ENCODE results near the gene ELFN1.

The ELFN1 gene

DNA sequence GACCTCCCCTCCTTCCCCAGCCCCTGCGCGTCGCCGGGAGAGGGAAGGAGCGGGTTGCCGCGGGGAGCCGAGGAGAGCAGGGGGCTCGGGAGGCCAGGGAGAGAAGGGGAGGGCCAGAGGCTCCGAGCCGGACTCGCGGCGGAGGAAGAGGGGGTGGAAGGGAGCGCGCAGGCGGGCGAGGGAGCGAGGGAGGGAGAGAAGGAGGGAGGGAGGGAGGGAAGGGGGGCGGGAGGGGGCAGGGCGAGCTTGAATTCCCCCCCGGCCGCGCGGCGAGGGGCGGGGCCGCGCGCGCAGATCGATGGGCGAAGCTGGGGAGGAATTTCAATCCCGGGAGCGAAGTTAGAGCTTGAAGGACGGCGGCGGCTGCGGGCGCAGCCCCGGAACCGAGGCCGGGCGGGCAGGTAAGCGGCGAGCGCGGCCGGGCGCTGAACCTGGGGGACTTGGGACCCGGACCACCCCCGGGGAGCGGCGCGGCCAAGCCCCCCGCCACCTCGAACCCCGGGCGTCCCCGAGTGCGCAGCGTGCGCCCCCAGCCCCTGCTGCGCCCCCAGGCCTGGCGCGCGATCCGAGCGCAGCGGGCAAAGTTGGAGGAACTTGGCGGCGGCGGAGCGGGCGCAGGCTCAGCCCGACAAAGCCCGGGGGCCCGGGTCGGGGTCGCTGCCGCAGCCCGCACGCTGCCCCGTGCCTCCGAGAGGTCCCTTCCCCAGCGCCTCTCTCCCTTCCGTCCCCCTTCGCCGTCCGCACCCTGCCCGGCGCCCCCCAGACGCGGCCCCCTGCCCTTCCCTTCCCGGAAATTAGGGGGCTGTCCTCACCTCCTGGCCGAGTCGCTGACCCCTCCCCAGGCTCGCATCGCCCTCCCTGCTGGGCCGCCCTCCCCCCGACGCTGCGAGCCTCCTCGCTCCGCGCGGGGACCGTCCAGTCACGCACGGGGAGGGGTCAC, at the start of gene ELFN1:
Gene ELFN1, plus strand, starts transcription at position 324 of the 940 bp plus-strand sequence. CDS start 74,320 bp downstream, outside the sequence.
- TF ChIP-seq, protein P1, sequence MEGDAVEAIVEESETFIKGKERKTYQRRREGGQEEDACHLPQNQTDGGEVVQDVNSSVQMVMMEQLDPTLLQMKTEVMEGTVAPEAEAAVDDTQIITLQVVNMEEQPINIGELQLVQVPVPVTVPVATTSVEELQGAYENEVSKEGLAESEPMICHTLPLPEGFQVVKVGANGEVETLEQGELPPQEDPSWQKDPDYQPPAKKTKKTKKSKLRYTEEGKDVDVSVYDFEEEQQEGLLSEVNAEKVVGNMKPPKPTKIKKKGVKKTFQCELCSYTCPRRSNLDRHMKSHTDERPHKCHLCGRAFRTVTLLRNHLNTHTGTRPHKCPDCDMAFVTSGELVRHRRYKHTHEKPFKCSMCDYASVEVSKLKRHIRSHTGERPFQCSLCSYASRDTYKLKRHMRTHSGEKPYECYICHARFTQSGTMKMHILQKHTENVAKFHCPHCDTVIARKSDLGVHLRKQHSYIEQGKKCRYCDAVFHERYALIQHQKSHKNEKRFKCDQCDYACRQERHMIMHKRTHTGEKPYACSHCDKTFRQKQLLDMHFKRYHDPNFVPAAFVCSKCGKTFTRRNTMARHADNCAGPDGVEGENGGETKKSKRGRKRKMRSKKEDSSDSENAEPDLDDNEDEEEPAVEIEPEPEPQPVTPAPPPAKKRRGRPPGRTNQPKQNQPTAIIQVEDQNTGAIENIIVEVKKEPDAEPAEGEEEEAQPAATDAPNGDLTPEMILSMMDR (conservative IDR thresholded peaks at IDR 0.05), result no peak
- H3K27ac ChIP-seq, result no peak within 1 kb of the TSS

DNA sequence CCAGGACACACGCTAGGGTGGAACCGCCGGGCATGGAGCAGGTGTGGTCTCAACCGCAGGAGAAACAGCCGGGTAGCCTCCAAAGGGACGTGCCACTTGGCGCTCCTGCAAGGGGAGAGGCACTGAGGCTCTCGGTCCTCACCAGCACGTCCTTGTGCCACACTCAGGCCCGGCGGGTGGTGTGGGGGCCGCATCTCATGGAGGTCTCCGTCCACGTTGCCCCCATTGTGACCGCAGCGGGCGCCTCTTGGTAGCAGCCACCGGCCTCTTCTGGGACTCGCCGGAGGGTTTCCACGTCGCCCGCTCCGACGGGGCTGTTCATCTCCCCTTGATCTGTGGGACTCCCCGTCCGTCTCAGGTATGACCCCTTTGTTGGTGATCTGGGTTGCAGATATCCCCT, 49.2 kb upstream of the ELFN1 start:
- TF ChIP-seq, protein P1 (conservative IDR thresholded peaks at IDR 0.05), result no peak
- no peak overlapping the region for H3K27ac ChIP-seq

DNA sequence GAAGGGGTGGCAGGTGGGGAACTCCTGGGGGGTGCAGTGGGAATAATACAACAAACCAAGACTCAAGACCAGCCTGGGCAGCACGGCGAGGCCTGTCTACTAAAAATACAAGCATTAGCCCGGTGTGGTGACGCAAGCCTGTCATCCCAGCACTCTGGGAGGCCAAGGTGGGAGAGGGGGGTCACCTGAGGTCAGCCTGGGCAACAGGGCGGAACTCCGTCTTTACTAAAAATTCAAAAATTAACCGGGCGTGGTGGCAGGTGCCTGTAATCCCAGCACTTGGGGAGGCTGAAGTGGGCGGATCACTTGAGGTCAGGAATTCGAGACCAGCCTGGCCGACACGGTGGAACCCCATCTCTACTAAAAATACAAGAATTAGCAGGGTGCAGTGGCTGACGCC, 48.4 kb upstream of the ELFN1 start:
- TF ChIP-seq, protein P1 (conservative IDR thresholded peaks at IDR 0.05), result no peak
- no peak overlapping the region for H3K27ac ChIP-seq

DNA sequence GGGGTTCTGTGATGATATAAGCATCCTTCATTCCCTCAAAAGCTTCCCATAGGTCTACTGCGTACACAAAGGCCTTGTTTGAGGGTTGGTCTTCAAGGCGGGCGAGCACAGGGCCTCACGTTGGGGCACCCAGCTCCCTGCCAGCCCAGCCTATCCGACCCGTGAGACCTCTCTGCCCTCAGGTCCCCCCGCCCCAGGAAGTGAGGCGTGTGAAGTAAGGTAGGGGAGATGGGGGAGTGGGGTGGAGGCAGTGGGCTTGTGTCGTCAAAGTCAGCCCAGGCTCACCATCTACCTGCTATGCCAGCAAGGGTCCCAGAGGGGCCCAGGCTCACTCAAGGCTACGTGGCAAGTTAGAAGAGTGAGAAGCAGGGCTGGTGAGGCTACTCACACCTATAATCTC, 47.6 kb upstream of the ELFN1 start:
- TF ChIP-seq, protein P1 (conservative IDR thresholded peaks at IDR 0.05), result no peak
- H3K27ac ChIP-seq, result no peak overlapping the region

DNA sequence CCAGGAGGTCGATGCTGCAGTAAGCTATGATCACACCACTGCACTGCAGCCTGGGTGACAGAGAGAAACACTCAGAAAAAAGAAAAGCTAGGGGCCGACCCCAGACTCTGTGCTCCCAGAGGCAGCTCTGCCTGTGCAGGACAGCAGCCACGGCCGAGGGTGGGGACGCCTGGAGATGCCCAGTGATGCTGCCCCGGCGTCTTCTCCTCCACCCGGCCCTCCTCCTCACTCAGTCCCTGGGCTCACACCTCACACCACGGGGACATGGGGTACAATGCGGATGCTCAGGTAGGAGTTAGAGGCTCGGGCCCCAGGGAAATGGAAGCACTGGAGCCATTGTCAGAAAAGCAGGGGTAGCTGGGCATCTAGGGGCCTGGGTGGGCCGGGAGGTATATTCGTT, 46.3 kb upstream of the ELFN1 start:
- no peak overlapping the region for H3K27ac ChIP-seq
- TF ChIP-seq, protein P1 (conservative IDR thresholded peaks at IDR 0.05), result no peak

DNA sequence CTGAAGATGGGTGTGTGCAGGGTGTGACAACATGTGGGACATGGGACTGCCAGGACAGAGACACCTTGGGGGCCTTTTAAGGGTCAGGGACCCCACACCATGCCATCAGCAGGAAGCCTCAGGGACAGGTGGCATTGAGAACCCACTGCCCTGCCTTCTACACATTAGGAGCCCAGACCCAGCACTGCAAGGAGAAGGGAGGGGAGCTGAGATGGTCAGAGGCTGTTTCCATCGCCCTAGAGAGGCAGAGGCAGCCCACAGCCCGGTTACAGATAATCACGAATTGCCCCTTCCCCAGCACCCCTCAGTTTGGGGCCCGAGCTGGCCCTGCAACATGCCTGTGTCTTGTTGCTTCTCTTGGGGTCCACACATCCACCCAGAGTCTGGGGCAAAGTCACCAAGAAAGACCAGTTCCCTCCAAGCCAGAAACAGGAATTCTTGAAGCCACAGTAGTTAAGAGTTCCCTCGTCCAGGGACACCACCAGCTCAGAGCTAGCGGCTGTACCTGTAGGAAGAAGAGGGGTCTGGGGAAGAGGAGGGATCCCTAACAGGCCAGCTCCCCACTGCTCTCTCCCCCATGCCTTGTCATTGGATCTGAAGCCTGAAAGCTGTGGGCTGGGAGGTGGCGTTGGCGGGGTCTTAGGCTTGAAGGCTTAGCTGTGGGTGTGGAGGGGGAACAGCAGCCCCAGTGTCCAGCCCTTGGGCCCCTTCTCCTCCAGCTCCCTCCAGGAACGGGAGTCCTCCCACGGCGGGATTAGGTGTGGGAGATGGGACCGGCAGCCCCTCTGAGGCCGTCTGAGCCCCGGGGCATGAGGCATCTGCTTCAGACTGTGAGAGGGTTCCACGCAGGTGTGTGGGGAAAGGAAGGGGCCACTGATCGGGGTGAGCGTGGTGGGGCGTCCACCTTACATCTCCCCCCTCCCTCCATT, 44.8 kb upstream of the ELFN1 start:
- no peak overlapping the region for H3K27ac ChIP-seq
- TF ChIP-seq, protein P1 (conservative IDR thresholded peaks at IDR 0.05), result no peak

DNA sequence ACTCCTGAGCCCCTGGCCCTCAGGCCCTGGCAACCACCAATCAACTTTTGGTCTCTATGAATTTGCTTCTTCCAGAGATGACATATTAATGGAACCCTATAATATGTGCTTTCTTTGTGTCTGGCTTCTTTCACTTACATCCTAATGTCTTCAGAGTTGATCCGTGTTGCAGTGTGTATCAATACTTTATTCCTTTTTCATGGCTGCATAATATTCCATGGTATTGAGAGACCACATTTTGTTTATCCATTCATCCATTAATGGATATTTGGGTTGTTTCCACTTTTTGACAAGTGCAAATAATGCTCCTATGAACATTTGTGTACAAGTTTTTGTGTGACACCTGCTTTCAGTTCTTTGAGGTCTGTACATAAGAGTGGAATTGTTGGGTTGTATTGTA, 43.3 kb upstream of the ELFN1 start:
- H3K27ac ChIP-seq, result no peak overlapping the region
- TF ChIP-seq, protein P1 (conservative IDR thresholded peaks at IDR 0.05), result no peak
